Measurements from ENCODE around the gene KLHL26.

DNA sequence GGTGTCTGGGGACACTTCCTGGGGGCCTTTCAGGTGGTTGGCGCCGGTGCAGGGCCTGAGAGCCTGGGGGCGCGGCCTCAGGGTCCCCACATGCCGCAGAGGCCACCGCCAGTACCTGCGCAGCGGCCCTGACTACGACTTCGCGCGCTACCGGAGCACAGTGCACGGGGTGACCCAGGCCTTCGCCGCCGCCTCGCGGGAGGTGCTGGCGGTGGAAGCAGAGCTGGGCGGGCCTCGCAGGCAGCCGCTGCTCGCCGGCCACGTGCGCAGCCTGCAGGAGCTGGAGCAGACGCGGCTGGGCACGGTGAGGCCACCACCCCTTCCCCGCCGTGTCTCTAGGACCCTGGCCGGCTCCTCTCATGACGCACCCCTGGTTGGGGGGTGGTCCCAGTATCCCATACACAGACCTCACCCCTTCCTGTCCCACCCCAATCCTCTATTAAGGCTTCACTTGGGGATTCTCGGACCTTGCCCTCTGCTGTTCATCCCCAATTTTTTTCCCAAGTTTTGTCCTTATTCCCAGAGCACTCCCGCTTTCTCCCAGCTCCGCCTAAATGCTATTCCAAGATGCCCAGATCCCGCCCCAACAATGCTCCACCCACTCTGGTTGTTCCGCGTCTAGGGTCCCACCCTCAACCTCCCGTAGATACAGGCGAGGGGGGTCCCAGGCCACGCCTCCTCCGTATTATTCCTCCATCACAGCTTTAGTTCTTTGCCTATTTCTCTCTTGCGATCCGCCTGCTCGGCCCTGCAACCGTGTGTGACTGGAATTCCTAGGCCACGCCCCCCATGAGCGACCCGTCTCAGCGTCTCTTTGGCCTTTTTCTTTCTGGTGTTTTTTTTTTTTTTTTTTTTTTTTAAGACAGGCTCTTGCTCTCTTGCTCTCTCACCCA, 47.2 kb upstream of the KLHL26 start:
- TF ChIP-seq, protein P1, sequence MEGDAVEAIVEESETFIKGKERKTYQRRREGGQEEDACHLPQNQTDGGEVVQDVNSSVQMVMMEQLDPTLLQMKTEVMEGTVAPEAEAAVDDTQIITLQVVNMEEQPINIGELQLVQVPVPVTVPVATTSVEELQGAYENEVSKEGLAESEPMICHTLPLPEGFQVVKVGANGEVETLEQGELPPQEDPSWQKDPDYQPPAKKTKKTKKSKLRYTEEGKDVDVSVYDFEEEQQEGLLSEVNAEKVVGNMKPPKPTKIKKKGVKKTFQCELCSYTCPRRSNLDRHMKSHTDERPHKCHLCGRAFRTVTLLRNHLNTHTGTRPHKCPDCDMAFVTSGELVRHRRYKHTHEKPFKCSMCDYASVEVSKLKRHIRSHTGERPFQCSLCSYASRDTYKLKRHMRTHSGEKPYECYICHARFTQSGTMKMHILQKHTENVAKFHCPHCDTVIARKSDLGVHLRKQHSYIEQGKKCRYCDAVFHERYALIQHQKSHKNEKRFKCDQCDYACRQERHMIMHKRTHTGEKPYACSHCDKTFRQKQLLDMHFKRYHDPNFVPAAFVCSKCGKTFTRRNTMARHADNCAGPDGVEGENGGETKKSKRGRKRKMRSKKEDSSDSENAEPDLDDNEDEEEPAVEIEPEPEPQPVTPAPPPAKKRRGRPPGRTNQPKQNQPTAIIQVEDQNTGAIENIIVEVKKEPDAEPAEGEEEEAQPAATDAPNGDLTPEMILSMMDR (IDR thresholded peaks at IDR 0.05) = no peak
- no peak for TF ChIP-seq POLR2A (IDR thresholded peaks at IDR 0.05)
